ENCODE data around the gene NBR1.

DNA sequence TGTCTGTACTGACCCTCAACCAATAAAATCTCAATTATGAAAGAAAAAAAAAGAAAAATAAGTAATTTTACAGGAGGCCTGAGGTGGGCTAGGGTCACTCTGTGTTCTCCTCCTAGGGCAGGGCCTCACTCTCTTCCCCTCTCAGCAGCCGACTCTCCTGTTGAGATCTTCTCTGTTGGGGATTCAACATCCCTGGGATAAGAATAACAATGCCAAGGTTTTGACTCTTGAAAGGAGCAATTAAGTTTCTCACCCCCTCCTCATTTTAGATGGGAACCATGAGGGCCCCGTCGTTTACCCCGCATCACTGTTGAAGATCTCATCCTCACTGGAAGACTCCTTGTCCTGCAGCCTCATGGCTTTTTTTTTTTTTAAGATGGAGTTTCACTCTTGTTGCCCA is 24.4 kb upstream of the NBR1 start:
- TF ChIP-seq, protein P1, sequence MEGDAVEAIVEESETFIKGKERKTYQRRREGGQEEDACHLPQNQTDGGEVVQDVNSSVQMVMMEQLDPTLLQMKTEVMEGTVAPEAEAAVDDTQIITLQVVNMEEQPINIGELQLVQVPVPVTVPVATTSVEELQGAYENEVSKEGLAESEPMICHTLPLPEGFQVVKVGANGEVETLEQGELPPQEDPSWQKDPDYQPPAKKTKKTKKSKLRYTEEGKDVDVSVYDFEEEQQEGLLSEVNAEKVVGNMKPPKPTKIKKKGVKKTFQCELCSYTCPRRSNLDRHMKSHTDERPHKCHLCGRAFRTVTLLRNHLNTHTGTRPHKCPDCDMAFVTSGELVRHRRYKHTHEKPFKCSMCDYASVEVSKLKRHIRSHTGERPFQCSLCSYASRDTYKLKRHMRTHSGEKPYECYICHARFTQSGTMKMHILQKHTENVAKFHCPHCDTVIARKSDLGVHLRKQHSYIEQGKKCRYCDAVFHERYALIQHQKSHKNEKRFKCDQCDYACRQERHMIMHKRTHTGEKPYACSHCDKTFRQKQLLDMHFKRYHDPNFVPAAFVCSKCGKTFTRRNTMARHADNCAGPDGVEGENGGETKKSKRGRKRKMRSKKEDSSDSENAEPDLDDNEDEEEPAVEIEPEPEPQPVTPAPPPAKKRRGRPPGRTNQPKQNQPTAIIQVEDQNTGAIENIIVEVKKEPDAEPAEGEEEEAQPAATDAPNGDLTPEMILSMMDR (conservative IDR thresholded peaks at IDR 0.05; ENCODE audit: low read depth in 2 of 2), result no peak
- TF ChIP-seq, protein P2, sequence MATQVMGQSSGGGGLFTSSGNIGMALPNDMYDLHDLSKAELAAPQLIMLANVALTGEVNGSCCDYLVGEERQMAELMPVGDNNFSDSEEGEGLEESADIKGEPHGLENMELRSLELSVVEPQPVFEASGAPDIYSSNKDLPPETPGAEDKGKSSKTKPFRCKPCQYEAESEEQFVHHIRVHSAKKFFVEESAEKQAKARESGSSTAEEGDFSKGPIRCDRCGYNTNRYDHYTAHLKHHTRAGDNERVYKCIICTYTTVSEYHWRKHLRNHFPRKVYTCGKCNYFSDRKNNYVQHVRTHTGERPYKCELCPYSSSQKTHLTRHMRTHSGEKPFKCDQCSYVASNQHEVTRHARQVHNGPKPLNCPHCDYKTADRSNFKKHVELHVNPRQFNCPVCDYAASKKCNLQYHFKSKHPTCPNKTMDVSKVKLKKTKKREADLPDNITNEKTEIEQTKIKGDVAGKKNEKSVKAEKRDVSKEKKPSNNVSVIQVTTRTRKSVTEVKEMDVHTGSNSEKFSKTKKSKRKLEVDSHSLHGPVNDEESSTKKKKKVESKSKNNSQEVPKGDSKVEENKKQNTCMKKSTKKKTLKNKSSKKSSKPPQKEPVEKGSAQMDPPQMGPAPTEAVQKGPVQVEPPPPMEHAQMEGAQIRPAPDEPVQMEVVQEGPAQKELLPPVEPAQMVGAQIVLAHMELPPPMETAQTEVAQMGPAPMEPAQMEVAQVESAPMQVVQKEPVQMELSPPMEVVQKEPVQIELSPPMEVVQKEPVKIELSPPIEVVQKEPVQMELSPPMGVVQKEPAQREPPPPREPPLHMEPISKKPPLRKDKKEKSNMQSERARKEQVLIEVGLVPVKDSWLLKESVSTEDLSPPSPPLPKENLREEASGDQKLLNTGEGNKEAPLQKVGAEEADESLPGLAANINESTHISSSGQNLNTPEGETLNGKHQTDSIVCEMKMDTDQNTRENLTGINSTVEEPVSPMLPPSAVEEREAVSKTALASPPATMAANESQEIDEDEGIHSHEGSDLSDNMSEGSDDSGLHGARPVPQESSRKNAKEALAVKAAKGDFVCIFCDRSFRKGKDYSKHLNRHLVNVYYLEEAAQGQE (IDR thresholded peaks at IDR 0.05; ENCODE audit: unreplicated experiment), result no peak
- TF ChIP-seq EZH2phosphoT487 (IDR thresholded peaks at IDR 0.05; ENCODE audit: unreplicated experiment), result no peak
- no peak for TF ChIP-seq EZH2 (IDR thresholded peaks at IDR 0.05; ENCODE audit: low read depth, unreplicated experiment)
- no peak for TF ChIP-seq ZNF331 (CRISPR knock-in tag; IDR thresholded peaks at IDR 0.05; ENCODE audit: low read depth)
- no peak for TF ChIP-seq POLR2AphosphoS5 (IDR thresholded peaks at IDR 0.05; ENCODE audit: low read depth)
- no peak for TF ChIP-seq STAT1 (IDR thresholded peaks at IDR 0.05; ENCODE audit: unreplicated experiment)

Measured in GM23338 (cell line).